SH-SY5Y (cell line): ENCODE data around the gene STAT1.

ENCODE experiments used
- GATA2 ChIP-seq: IDR thresholded peaks from 2 replicates; pipeline ENCODE4 v1.6.1; 2011; ENCODE audit warnings: mild to moderate bottlenecking, low read depth, low read length
- GATA3 ChIP-seq: IDR thresholded peaks from 2 replicates; pipeline ENCODE4 v1.6.1; 2011; ENCODE audit warnings: low read depth, mild to moderate bottlenecking, low read length, moderate library complexity

DNA sequence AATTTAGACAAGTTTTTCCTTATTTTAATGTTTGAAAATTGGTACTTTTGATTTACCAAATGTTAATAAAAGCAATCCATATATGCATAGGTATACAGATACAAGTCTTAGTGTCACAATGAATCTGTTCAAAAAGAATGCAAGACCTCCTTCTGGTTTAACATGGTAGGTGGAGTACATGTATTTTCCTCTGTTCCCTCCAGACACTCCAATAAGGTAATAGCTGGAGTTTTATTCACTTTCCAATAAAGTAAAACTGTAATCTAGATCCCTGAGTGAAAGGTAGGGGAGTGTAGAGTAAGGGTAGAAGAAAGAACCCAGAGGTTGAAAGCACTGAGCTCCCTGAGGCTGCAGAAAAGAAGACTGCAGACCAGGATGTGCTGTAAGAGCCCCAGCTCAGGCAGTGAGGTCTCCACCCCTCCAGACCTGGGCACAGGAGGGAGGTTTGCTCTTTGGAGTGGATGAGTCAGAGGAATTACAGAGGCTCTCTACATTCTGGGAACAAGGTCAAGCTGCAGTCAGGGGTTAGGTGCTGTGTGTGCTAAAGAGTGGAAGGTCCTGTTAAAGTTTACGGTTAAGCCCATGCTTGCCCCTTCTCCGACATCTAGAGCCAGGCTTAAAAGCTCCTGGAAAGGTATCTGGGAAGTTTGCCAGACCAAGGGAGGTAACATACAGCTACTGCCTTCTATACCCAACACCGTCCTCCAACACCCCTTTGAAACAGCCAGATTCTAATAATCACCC lies 27.6 kb upstream of the STAT1 start:
- TF ChIP-seq GATA3 (no peak), GATA2 (no peak)
